ENCODE results near the gene NLGN1. TPM values are rescaled to one million over a fixed set of nuclear protein-coding genes. Genes with fewer than 3 reads are reported as not detected.

Gene NLGN1
- total RNA-seq, 1 experiment from 2014 or later: 0.85 TPM

- no TSS peak for BruUV-seq (replicated peaks)
- Histone ChIP-seq H3K27ac (ENCODE audit: low read length) (no peak overlapping the region), H3K4me3 (ENCODE audit: low read depth in 2 of 2, low read length in 2 of 2) (no peak overlapping the region), H3K4me1 (ENCODE audit: control insufficient read depth, insufficient read depth, low read length) (no peaks in the 10 kb centered on the region), H3K9me3 (ENCODE audit: control insufficient read depth, insufficient read depth, low read depth, low read length) (no peaks in the 10 kb centered on the region), H3K36me3 (ENCODE audit: control insufficient read depth, insufficient read depth, low read length) (no peaks in the 10 kb centered on the region), H3K27me3 (ENCODE audit: control insufficient read depth, insufficient read depth, low read length) (no peaks in the 10 kb centered on the region)
- ATAC-seq (no peak), DNase-seq (ENCODE audit: low read depth, low spot score) (no peak)
- in situ Hi-C loops (cut with HindIII; ENCODE audit: low pct_unique_long_range_greater_than_20kb, low sequenced_read_pairs) (no loop called here), intact Hi-C loops (cut with micrococcal nuclease; ENCODE audit: unreplicated experiment) (no loop called here)
- ChIA-PET CTCF (no interaction called here), POLR2A (interaction anchor here (0.5 kb wide), 1 partner anchor 744 kb away, joined by 10 read pairs; no protein-coding TSS in a partner anchor)
- TF ChIP-seq CTCF (IDR thresholded peaks at IDR 0.05) (no peak), SIN3A (IDR thresholded peaks at IDR 0.05; ENCODE audit: borderline replicate concordance, insufficient read depth, low read depth, low read length) (no peak), TCF7L2 (IDR thresholded peaks at IDR 0.05; ENCODE audit: low read depth, low read length) (no peak), POLR2AphosphoS5 (IDR thresholded peaks at IDR 0.05; ENCODE audit: low read depth, low read length) (no peak), REST (IDR thresholded peaks at IDR 0.05; ENCODE audit: insufficient read depth in 1 of 2, low read depth in 2 of 2, low read length in 1 of 2) (no peak)
Observed at GRCh38 chr3:174186377-174186989, 788.9 kb downstream of the NLGN1 start.

- CTCF ChIA-PET: no interaction called here
- Histone ChIP-seq H3K4me3 (ENCODE audit: low read depth in 2 of 2, low read length in 2 of 2) (no peak overlapping the region), H3K4me1 (ENCODE audit: control insufficient read depth, insufficient read depth, low read length) (no peaks in the 10 kb centered on the region), H3K27me3 (ENCODE audit: control insufficient read depth, insufficient read depth, low read length) (no peaks in the 10 kb centered on the region), H3K27ac (ENCODE audit: low read length) (no peak overlapping the region), H3K9me3 (ENCODE audit: control insufficient read depth, insufficient read depth, low read depth, low read length) (no peaks in the 10 kb centered on the region), H3K36me3 (ENCODE audit: control insufficient read depth, insufficient read depth, low read length) (no peaks in the 10 kb centered on the region)
- ATAC-seq (no peak), DNase-seq (ENCODE audit: low read depth, low spot score) (no peak)
- BruUV-seq (replicated peaks): no TSS peak
- intact Hi-C loops (cut with micrococcal nuclease; ENCODE audit: unreplicated experiment) (no loop called here), in situ Hi-C loops (cut with HindIII; ENCODE audit: low pct_unique_long_range_greater_than_20kb, low sequenced_read_pairs) (no loop called here)
- POLR2A ChIA-PET: no interaction called here
- no peak for TF ChIP-seq TCF7L2 (IDR thresholded peaks at IDR 0.05; ENCODE audit: low read depth, low read length)
- no peak for TF ChIP-seq CTCF (IDR thresholded peaks at IDR 0.05)
- TF ChIP-seq SIN3A (IDR thresholded peaks at IDR 0.05; ENCODE audit: borderline replicate concordance, insufficient read depth, low read depth, low read length): no peak
- no peak for TF ChIP-seq POLR2AphosphoS5 (IDR thresholded peaks at IDR 0.05; ENCODE audit: low read depth, low read length)
- no peak for TF ChIP-seq REST (IDR thresholded peaks at IDR 0.05; ENCODE audit: insufficient read depth in 1 of 2, low read depth in 2 of 2, low read length in 1 of 2)
Observed at GRCh38 chr3:174191380-174191779, 793.8 kb downstream of the NLGN1 start.

All from Panc1 (cell line).